H1 (cell line): ENCODE results near the gene SEMA7A. TPM values are rescaled to one million over a fixed set of nuclear protein-coding genes. Genes with fewer than 3 reads are reported as not detected.

ENCODE experiments used
- BACH1 ChIP-seq: IDR thresholded peaks from 2 replicates; pipeline ENCODE4 v1.6.1; 2012; ENCODE audit warnings: low read length, improper control_type of control experiment
- SIRT6 ChIP-seq: IDR thresholded peaks from one replicate; pipeline ENCODE4 v1.7.1; 2012; ENCODE audit warnings: low read length, inconsistent platforms
- TAF7 ChIP-seq: optimal IDR thresholded peaks from 2 replicates; pipeline ENCODE3; 2011; ENCODE audit warnings: low read depth, mild to moderate bottlenecking, inconsistent platforms, low read length, moderate library complexity, borderline replicate concordance
- polyA plus RNA-seq, 7 experiments: library from polyadenylated mRNA; depleted of rRNA in 3 of 7; stranded (reverse) in 5 of 7; unstranded in 2 of 7; fragments of >200 nt in 5 of 7; fragments of 200-250 nt in 2 of 7; gene quantifications; 1 replicate in 5 of 7; 2 replicates in 1 of 7; 4 replicates in 1 of 7; pipeline versions ENCODE4 v1.2.1 to v1.2.3, GENCODE V29; 2011 to 2013; ENCODE audit warnings: missing spikeins in 2 of 7, mixed read lengths in 2 of 7
- total RNA-seq: library from RNA; stranded (reverse); fragmentation: NEBNext Ultra II Directional; extraction: Animal tissue kit (Norgen Biotek cat#: 25700); gene quantifications from 2 replicates; pipeline ENCODE4 v1.2.1, GENCODE V29; 2021

The SEMA7A gene
- total and polyA plus RNA-seq, 2 of the 8 experiments (the other 6 are each of a cell fraction or from before 2014, with no cell fraction given) = 10.7 to 15.0 TPM

GRCh38 chr15:74451322-74451721, 17.6 kb upstream of the SEMA7A start (continued):
- TF ChIP-seq TAF7 = no peak
- TF ChIP-seq SIRT6 = no peak
- no peak for TF ChIP-seq BACH1
- TF ChIP-seq, all 59 proteins: peak for 0
